GM23338 (cell line): ENCODE data around the gene TPH2. TPM values are rescaled to one million over a fixed set of nuclear protein-coding genes. Genes with fewer than 3 reads are reported as not detected.

Source experiments
- ATAC-seq: fragments of 200-7000 bp; cut with Tn5 transposase; 3 replicates; pipeline ENCODE4 v1.9.1; 2020
- DNase-seq: peaks from one replicate; pipeline ENCODE4 v3.0.0-alpha.2; 2015; ENCODE audit warnings: low spot score
- H2AFZ ChIP-seq: fragments of 200-600 bp; sonication (generic); 2 replicates; pipeline ENCODE4 v1.8.0; 2016; ENCODE audit warnings: antibody characterized with exemption, mild to moderate bottlenecking, moderate library complexity
- H3F3A ChIP-seq: fragments of 200-600 bp; sonication (generic); replicated peaks from 2 replicates; pipeline ENCODE4 v1.8.0; 2017; ENCODE audit warnings: antibody characterized with exemption, mixed run types, low read depth
- H3K27ac ChIP-seq: fragments of 200-600 bp; sonication (generic); 2 replicates; pipeline ENCODE4 v1.6.1; 2016; ENCODE audit warnings: low read depth
- H3K27me3 ChIP-seq: fragments of 200-600 bp; sonication (generic); 2 replicates; pipeline ENCODE4 v1.8.0; 2016; ENCODE audit warnings: mild to moderate bottlenecking, mixed run types, moderate library complexity; ENCODE audit not compliant: insufficient read depth
- H3K36me3 ChIP-seq: fragments of 200-600 bp; sonication (generic); 2 replicates; pipeline ENCODE4 v1.8.0; 2016; ENCODE audit warnings: mild to moderate bottlenecking; ENCODE audit not compliant: insufficient read depth
- H3K4me1 ChIP-seq: fragments of 200-600 bp; sonication (generic); 2 replicates; pipeline ENCODE4 v1.8.0; 2016; ENCODE audit warnings: mild to moderate bottlenecking, moderate library complexity; ENCODE audit not compliant: insufficient read depth
- H3K4me2 ChIP-seq: fragments of 200-600 bp; sonication (generic); 2 replicates; pipeline ENCODE4 v1.7.1; 2017; ENCODE audit warnings: mixed run types
- H3K4me3 ChIP-seq: fragments of 200-600 bp; sonication (generic); 2 replicates; pipeline ENCODE4 v1.6.1; 2016; ENCODE audit warnings: mixed run types
- H3K79me2 ChIP-seq: fragments of 200-600 bp; sonication (generic); replicated peaks from 2 replicates; pipeline ENCODE4 v1.8.0; 2017; ENCODE audit warnings: mild to moderate bottlenecking; ENCODE audit not compliant: insufficient read depth
- H3K9me2 ChIP-seq: fragments of 200-600 bp; sonication (generic); 2 replicates; pipeline ENCODE4 v1.8.0; 2017; ENCODE audit not compliant: insufficient read depth
- H4K20me1 ChIP-seq: fragments of 200-600 bp; sonication (generic); replicated peaks from 2 replicates; pipeline ENCODE4 v1.8.0; 2017; ENCODE audit warnings: mild to moderate bottlenecking; ENCODE audit not compliant: insufficient read depth
- H3K27ac Mint-ChIP-seq: 2 replicates; pipeline ENCODE4 v1.8.0; 2020; ENCODE audit warnings: inconsistent platforms, mild to moderate bottlenecking, moderate library complexity, mixed read lengths
- H3K27me3 Mint-ChIP-seq: 3 replicates; pipeline ENCODE4 v1.8.0; 2022; ENCODE audit warnings: low read depth, mild to moderate bottlenecking, moderate library complexity, mixed read lengths, inconsistent platforms; ENCODE audit not compliant: insufficient read depth, poor library complexity
- H3K36me3 Mint-ChIP-seq: 3 replicates; pipeline ENCODE4 v1.8.0; 2021; ENCODE audit warnings: low read depth, mild to moderate bottlenecking, inconsistent platforms, moderate library complexity, mixed read lengths
- H3K4me1 Mint-ChIP-seq: 3 replicates; pipeline ENCODE4 v1.8.0; 2020; ENCODE audit warnings: mild to moderate bottlenecking, inconsistent platforms, mixed read lengths
- H3K4me3 Mint-ChIP-seq: 3 replicates; pipeline ENCODE4 v1.8.0; 2021; ENCODE audit warnings: moderate library complexity, mild to moderate bottlenecking, inconsistent platforms, mixed read lengths
- H3K9me3 Mint-ChIP-seq: 3 replicates; pipeline ENCODE4 v1.8.0; 2020; ENCODE audit warnings: moderate library complexity, mild to moderate bottlenecking, inconsistent platforms, mixed read lengths
- CREB1 ChIP-seq: fragments of 250-450 bp; sonication (Bioruptor Pico); IDR thresholded peaks from 2 replicates; pipeline ENCODE4 v1.5.0; 2020; ENCODE audit warnings: low read depth, mild to moderate bottlenecking, moderate library complexity
- CTCF ChIP-seq, 2 experiments: fragments of 200-600 bp in 1 of 2; sonication (generic) in 1 of 2; conservative IDR thresholded peaks; 2 replicates each; pipeline versions ENCODE4 v1.5.1 to v1.6.1; 2016 to 2017; ENCODE audit warnings: antibody characterized with exemption in 2 of 2, low read depth in 2 of 2, mild to moderate bottlenecking in 2 of 2, moderate library complexity in 1 of 2
- ETS1 ChIP-seq: IDR thresholded peaks from 2 replicates; pipeline ENCODE4 v1.6.1; 2016; ENCODE audit warnings: antibody characterized with exemption
- EZH2 ChIP-seq: fragments of 200-600 bp; sonication (generic); IDR thresholded peaks from one replicate; pipeline ENCODE4 v1.8.0; 2017; ENCODE audit warnings: antibody characterized with exemption, mild to moderate bottlenecking, low read depth; ENCODE audit not compliant: unreplicated experiment
- EZH2phosphoT487 ChIP-seq: fragments of 200-600 bp; sonication (generic); IDR thresholded peaks from one replicate; pipeline ENCODE4 v1.8.1; 2018; ENCODE audit warnings: antibody characterized with exemption; ENCODE audit not compliant: unreplicated experiment
- JUNB ChIP-seq: IDR thresholded peaks from one replicate; pipeline ENCODE4 v1.6.1; 2016; ENCODE audit warnings: antibody characterized with exemption; ENCODE audit not compliant: unreplicated experiment
- NANOG ChIP-seq: IDR thresholded peaks from 2 replicates; pipeline ENCODE4 v1.6.1; 2016; ENCODE audit warnings: antibody characterized with exemption, borderline replicate concordance
- POLR2AphosphoS5 ChIP-seq: IDR thresholded peaks from 2 replicates; pipeline ENCODE4 v1.6.1; 2016; ENCODE audit warnings: antibody characterized with exemption, low read depth
- STAT1 ChIP-seq: IDR thresholded peaks from one replicate; pipeline ENCODE4 v1.6.1; 2016; ENCODE audit warnings: antibody characterized with exemption; ENCODE audit not compliant: unreplicated experiment
- ZNF331 ChIP-seq: fragments of 250-450 bp; sonication (Bioruptor Pico); IDR thresholded peaks from 2 replicates; pipeline ENCODE4 v1.5.0; 2020; ENCODE audit warnings: low read depth, mild to moderate bottlenecking, moderate library complexity
- polyA plus RNA-seq: library from polyadenylated mRNA; unstranded; fragments of >200 nt; fragmentation: Nextera tagmentation; extraction: Ambion mirVana; gene quantifications from 2 replicates; pipeline ENCODE4 v1.2.1, GENCODE V29; 2016
- total RNA-seq: library from RNA; depleted of rRNA; stranded (reverse); fragments of >200 nt; shearing (Covaris generic); gene quantifications from 2 replicates; pipeline ENCODE4 v1.2.3, GENCODE V29; 2014

Gene TPH2
- total and polyA plus RNA-seq, 2 experiments from 2014 or later: 0.94 to 1.4 TPM

GRCh38 chr12:72025524-72025923 lies 86.9 kb downstream of the TPH2 start:
- no peak overlapping the region for H3K27ac Mint-ChIP-seq
- H3F3A ChIP-seq: no peaks in the 10 kb centered on the region
- no peaks in the 10 kb centered on the region for H3K9me3 Mint-ChIP-seq
- no peaks in the 10 kb centered on the region for H4K20me1 ChIP-seq
- ATAC-seq: no peak
- H3K9me2 ChIP-seq: no peaks in the 10 kb centered on the region
- H3K79me2 ChIP-seq: no peaks in the 10 kb centered on the region
- H3K4me3 Mint-ChIP-seq: no peak overlapping the region
- no peak for DNase-seq
- no peaks in the 10 kb centered on the region for H3K27me3 Mint-ChIP-seq
- H3K4me1 Mint-ChIP-seq: peaks cover 5% of the 10 kb centered on the region; the same call in 2 of the 3 replicates
- H3K36me3 ChIP-seq: no peaks in the 10 kb centered on the region
- no peak overlapping the region for H3K27ac ChIP-seq
- H3K4me1 ChIP-seq: no peaks in the 10 kb centered on the region
- no peak overlapping the region for H3K4me2 ChIP-seq
- no peaks in the 10 kb centered on the region for H3K36me3 Mint-ChIP-seq
- H3K27me3 ChIP-seq: no peaks in the 10 kb centered on the region
- H3K4me3 ChIP-seq: no peak overlapping the region
- no peak overlapping the region for H2AFZ ChIP-seq
- no peak for TF ChIP-seq ZNF331 (CRISPR knock-in tag)
- no peak for TF ChIP-seq EZH2
- TF ChIP-seq EZH2phosphoT487: no peak
- no peak for TF ChIP-seq CTCF (conservative IDR thresholded peaks at IDR 0.05; ENCODE audit: low read depth in 2 of 2)
- TF ChIP-seq POLR2AphosphoS5: no peak
- no peak for TF ChIP-seq CREB1 (CRISPR knock-in tag)
- no peak for TF ChIP-seq JUNB
- no peak for TF ChIP-seq STAT1
- TF ChIP-seq NANOG: no peak
- TF ChIP-seq ETS1: no peak

GRCh38 chr12:72028966-72029365 lies 90.3 kb downstream of the TPH2 start:
- Mint-ChIP-seq H3K36me3 (no peaks in the 10 kb centered on the region), H3K4me1 (peaks cover 7% of the 10 kb centered on the region; the same call in 2 of the 3 replicates), H3K9me3 (no peaks in the 10 kb centered on the region), H3K27me3 (no peaks in the 10 kb centered on the region), H3K27ac (no peak overlapping the region), H3K4me3 (no peak overlapping the region)
- Histone ChIP-seq H3K4me2 (no peak overlapping the region), H3F3A (no peaks in the 10 kb centered on the region), H3K4me3 (no peak overlapping the region), H3K27ac (no peak overlapping the region), H2AFZ (no peak overlapping the region), H3K79me2 (no peaks in the 10 kb centered on the region), H3K9me2 (no peaks in the 10 kb centered on the region), H3K27me3 (no peaks in the 10 kb centered on the region), H3K4me1 (no peaks in the 10 kb centered on the region), H4K20me1 (no peaks in the 10 kb centered on the region), H3K36me3 (no peaks in the 10 kb centered on the region)
- TF ChIP-seq ZNF331 (CRISPR knock-in tag): no peak
- DNase-seq: no peak
- ATAC-seq: no peak
